ENCODE data around the gene DOCK2. TPM values are rescaled to one million over a fixed set of nuclear protein-coding genes. Genes with fewer than 3 reads are reported as not detected.

Gene DOCK2
- total and polyA plus RNA-seq, 2 of the 8 experiments (the other 6 are each of a cell fraction or from before 2014, with no cell fraction given): 3.9 to 5.7 TPM

- H3K79me1 ChIP-seq (ENCODE audit: low read depth, low read length): no peaks in the 10 kb centered on the region
- no peak overlapping the region for H3K23ac ChIP-seq (ENCODE audit: insufficient read length)
- WGBS, 2 experiments (ENCODE audit: extremely low coverage in 1 of 2, insufficient coverage in 1 of 2, insufficient read length in 1 of 2, insufficient replicate concordance in 2 of 2, low coverage in 1 of 2, low lambda C conversion rate in 2 of 2, missing lambda C conversion rate in 1 of 2): 76% methylated on average over 5 of the region's 5 CpGs; no CpG with 5 or more reads in 1 of the 2 experiments
- H3K4me2 ChIP-seq (ENCODE audit: insufficient read depth in 1 of 2, low read depth in 2 of 2, low read length in 2 of 2): no peak overlapping the region
- no peak overlapping the region for H2AK5ac ChIP-seq (ENCODE audit: low read depth, low read length)
- no peaks in the 10 kb centered on the region for H3K79me2 ChIP-seq (ENCODE audit: control insufficient read depth in 1 of 2, insufficient read depth in 2 of 2, low read length in 2 of 2)
- H4K20me1 ChIP-seq (replicated peaks in 1 of 2; ENCODE audit: control insufficient read depth in 1 of 2, insufficient read depth in 2 of 2, low read length in 2 of 2): no peaks in the 10 kb centered on the region
- H3K27me3 ChIP-seq (replicated peaks in 1 of 4; ENCODE audit: control insufficient read depth in 3 of 4, extremely low read depth in 1 of 4, insufficient read depth in 3 of 4, low read length in 3 of 4): no peaks in the 10 kb centered on the region; a peak in 1 of 7 replicates
- no peak overlapping the region for H3K4me3 ChIP-seq (ENCODE audit: extremely low read depth in 1 of 4, insufficient read depth in 2 of 4, low read depth in 3 of 4, low read length in 4 of 4)
- FAIRE-seq (no peak), DNase-seq (ENCODE audit: low read depth in 1 of 2, low spot score in 2 of 2) (no peak)
- no peak overlapping the region for H2BK20ac ChIP-seq (ENCODE audit: low read length)
- no peaks in the 10 kb centered on the region for H3K4me1 ChIP-seq (replicated peaks in 1 of 4; ENCODE audit: control insufficient read depth in 3 of 4, insufficient read depth in 4 of 4, low read length in 3 of 4)
- no peak overlapping the region for H3K4ac ChIP-seq (replicated peaks; ENCODE audit: insufficient read length, low read depth, low read length)
- no peak overlapping the region for H3K9ac ChIP-seq (replicated peaks in 1 of 4; ENCODE audit: extremely low read depth in 1 of 4, low read depth in 3 of 4, low read length in 3 of 4)
- H2BK12ac ChIP-seq (ENCODE audit: low read depth, low read length): no peak overlapping the region
- no peak overlapping the region for H3K18ac ChIP-seq (ENCODE audit: extremely low read depth, low read length)
- no peak overlapping the region for H3K14ac ChIP-seq (ENCODE audit: insufficient read length)
- no peak overlapping the region for H3K56ac ChIP-seq (replicated peaks; ENCODE audit: insufficient read length, low read depth, low read length)
- H2BK15ac ChIP-seq (ENCODE audit: low read length): no peak overlapping the region
- H2BK120ac ChIP-seq (replicated peaks; ENCODE audit: low read depth, low read length): no peak overlapping the region
- H4K5ac ChIP-seq (ENCODE audit: insufficient read length, low read depth, low read length): no peak overlapping the region
- no peak overlapping the region for H2AFZ ChIP-seq (ENCODE audit: low read length)
- H3K27ac ChIP-seq (ENCODE audit: low read depth, low read length): no peak overlapping the region
- H3K9me3 ChIP-seq (ENCODE audit: insufficient read depth in 2 of 2, low read depth in 1 of 2, low read length in 1 of 2): no peaks in the 10 kb centered on the region
- CTCF ChIA-PET (ENCODE audit: partially characterized antibody): interaction anchor here (0.6 to 5.4 kb wide), 6 partner anchors 8 to 590 kb away, joined by 3 to 25 read pairs (median 4); no protein-coding TSS in a partner anchor
- POLR2A ChIA-PET (ENCODE audit: partially characterized antibody): no interaction called here
- no peaks in the 10 kb centered on the region for H3K23me2 ChIP-seq (ENCODE audit: low read depth, low read length)
- H4K91ac ChIP-seq (replicated peaks; ENCODE audit: insufficient read length, low read length): no peak overlapping the region
- no peaks in the 10 kb centered on the region for H3K36me3 ChIP-seq (ENCODE audit: control insufficient read depth in 2 of 4, insufficient read depth in 4 of 4, low read length in 3 of 4)
- no peak overlapping the region for H4K8ac ChIP-seq (ENCODE audit: extremely low read depth, insufficient read depth, low read length)
- H2BK5ac ChIP-seq (ENCODE audit: low read depth, low read length): no peak overlapping the region
- TF ChIP-seq YY1 (IDR thresholded peaks at IDR 0.05; ENCODE audit: low read depth, low read length) (no peak), MAX (IDR thresholded peaks at IDR 0.05) (no peak), KDM4A (IDR thresholded peaks at IDR 0.05; ENCODE audit: low read depth, low read length, severe bottlenecking) (no peak), TCF12 (IDR thresholded peaks at IDR 0.05; ENCODE audit: low read depth, low read length) (no peak)
These were observed 455.5 kb downstream of the DOCK2 start for GRCh38 chr5:170092455-170093101.
